ENCODE results near the gene PROM2.

Gene PROM2

GRCh38 chr2:95337829-95338228 lies 63.6 kb downstream of the PROM2 start:
- H3K36me3 Mint-ChIP-seq (ENCODE audit: low read depth): no peaks in the 10 kb centered on the region
- no peak overlapping the region for H3K4me3 Mint-ChIP-seq
- peaks cover 1% of the 10 kb centered on the region for H3K4me1 Mint-ChIP-seq (ENCODE audit: low read depth)
- no peaks in the 10 kb centered on the region for H3K9me3 Mint-ChIP-seq
- no peak overlapping the region for H3K27ac Mint-ChIP-seq
- H3K27me3 Mint-ChIP-seq (ENCODE audit: low read depth): peaks cover 19% of the 10 kb centered on the region

All from T-helper 1 cell treated with Interleukin-12 subunit alpha and Interleukin-12 subunit beta and Interleukin-4 antibody, amounts not matched to agents 30 μg/mL and 1 μg/mL, for 36 hours (primary cell).